C4-2B (cell line): ENCODE results near the gene HVCN1.

Experiments
- ZFX ChIP-seq: fragments of 450-650 bp; IDR thresholded peaks from 2 replicates; pipeline ENCODE4 v1.6.1; 2017
- TF ChIP-seq, protein P1 (sequence below): fragments of 450-650 bp; conservative IDR thresholded peaks from 2 replicates; pipeline ENCODE4 v1.5.1; 2017; ENCODE audit warnings: mild to moderate bottlenecking

DNA sequence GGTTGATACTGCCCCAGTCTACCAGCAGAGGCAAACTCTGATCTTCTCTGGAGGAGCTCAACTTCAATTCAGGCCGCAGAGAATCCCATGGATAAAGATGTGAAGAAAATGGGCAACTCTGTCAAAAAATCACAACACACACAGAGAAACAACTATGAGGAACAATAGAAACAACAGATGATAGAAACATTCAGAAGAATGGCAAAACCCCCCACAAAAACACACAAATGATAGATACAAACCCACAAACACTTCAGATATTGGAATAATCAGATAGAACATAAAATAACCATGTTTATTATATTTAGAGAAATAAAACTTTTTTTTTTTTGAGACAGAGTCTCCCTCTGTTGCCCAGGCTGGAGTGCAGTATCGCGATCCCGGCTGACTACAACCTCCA lies 20.0 kb upstream of the HVCN1 start:
- TF ChIP-seq, protein P1, sequence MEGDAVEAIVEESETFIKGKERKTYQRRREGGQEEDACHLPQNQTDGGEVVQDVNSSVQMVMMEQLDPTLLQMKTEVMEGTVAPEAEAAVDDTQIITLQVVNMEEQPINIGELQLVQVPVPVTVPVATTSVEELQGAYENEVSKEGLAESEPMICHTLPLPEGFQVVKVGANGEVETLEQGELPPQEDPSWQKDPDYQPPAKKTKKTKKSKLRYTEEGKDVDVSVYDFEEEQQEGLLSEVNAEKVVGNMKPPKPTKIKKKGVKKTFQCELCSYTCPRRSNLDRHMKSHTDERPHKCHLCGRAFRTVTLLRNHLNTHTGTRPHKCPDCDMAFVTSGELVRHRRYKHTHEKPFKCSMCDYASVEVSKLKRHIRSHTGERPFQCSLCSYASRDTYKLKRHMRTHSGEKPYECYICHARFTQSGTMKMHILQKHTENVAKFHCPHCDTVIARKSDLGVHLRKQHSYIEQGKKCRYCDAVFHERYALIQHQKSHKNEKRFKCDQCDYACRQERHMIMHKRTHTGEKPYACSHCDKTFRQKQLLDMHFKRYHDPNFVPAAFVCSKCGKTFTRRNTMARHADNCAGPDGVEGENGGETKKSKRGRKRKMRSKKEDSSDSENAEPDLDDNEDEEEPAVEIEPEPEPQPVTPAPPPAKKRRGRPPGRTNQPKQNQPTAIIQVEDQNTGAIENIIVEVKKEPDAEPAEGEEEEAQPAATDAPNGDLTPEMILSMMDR, result no peak
- TF ChIP-seq ZFX, result no peak
